Measurements from ENCODE around the gene EXPH5.

DNA sequence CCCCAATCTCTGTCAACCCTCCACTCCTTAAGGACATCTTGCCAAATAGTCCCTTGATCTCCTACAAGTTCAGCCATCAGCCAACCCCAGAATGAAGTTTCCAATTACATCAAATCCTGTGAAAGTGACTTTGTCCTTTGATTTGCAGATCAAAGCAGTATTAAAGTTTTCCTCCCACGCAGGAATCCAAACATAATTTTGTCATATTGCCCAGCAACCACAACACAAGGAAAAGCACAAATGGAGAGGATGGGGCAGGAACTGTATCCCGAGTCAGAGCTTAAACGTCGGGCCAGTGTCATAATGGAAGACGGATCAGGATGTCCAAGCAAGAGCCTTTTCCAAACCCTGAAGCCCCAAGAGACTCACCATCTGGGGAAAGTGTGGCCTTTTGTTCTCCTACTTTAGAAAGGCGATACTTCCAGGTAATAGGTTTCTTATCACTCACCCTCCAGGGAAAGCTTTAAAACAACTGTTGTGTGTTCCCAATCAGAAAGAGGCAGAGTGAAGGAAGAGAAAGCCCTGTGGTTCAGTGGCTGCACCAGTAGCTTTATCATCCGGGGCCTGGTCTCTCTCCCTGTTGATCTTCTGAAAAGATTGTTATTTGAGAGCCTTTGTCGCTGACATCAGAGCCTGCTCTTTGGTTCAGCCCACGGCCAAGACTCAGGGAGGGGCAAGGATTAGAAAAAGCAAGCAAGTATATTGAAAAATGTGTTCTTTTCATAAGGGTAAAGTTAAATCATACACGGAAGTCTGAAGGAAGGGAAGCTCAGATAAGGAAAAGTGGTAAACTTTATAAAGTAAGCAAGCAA lies 41.7 kb downstream of the EXPH5 start:
- TF ChIP-seq POLR2A (IDR thresholded peaks at IDR 0.05; ENCODE audit: control extremely low read depth in 1 of 2, low read depth in 2 of 2, low read length in 2 of 2) (no peak), TEAD4 (IDR thresholded peaks at IDR 0.05; ENCODE audit: low read depth, low read length) (no peak), SAP30 (IDR thresholded peaks at IDR 0.05; ENCODE audit: insufficient read depth, insufficient replicate concordance, low read length) (no peak), YY1 (IDR thresholded peaks at IDR 0.05; ENCODE audit: low read depth, low read length) (no peak), GABPA (IDR thresholded peaks at IDR 0.05; ENCODE audit: borderline replicate concordance, insufficient read depth, low read length) (no peak), RFX5 (IDR thresholded peaks at IDR 0.05; ENCODE audit: borderline replicate concordance, low read depth, low read length) (no peak), EGR1 (IDR thresholded peaks at IDR 0.05; ENCODE audit: borderline replicate concordance, low read depth, low read length) (no peak), KDM1A (IDR thresholded peaks at IDR 0.05; ENCODE audit: borderline replicate concordance, low read length) (no peak)
- TF ChIP-seq, protein P1, sequence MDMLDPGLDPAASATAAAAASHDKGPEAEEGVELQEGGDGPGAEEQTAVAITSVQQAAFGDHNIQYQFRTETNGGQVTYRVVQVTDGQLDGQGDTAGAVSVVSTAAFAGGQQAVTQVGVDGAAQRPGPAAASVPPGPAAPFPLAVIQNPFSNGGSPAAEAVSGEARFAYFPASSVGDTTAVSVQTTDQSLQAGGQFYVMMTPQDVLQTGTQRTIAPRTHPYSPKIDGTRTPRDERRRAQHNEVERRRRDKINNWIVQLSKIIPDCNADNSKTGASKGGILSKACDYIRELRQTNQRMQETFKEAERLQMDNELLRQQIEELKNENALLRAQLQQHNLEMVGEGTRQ (IDR thresholded peaks at IDR 0.05; ENCODE audit: low read length): no peak
- TF ChIP-seq, protein P2, sequence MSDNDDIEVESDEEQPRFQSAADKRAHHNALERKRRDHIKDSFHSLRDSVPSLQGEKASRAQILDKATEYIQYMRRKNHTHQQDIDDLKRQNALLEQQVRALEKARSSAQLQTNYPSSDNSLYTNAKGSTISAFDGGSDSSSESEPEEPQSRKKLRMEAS (IDR thresholded peaks at IDR 0.05): no peak
- TF ChIP-seq, protein P3, sequence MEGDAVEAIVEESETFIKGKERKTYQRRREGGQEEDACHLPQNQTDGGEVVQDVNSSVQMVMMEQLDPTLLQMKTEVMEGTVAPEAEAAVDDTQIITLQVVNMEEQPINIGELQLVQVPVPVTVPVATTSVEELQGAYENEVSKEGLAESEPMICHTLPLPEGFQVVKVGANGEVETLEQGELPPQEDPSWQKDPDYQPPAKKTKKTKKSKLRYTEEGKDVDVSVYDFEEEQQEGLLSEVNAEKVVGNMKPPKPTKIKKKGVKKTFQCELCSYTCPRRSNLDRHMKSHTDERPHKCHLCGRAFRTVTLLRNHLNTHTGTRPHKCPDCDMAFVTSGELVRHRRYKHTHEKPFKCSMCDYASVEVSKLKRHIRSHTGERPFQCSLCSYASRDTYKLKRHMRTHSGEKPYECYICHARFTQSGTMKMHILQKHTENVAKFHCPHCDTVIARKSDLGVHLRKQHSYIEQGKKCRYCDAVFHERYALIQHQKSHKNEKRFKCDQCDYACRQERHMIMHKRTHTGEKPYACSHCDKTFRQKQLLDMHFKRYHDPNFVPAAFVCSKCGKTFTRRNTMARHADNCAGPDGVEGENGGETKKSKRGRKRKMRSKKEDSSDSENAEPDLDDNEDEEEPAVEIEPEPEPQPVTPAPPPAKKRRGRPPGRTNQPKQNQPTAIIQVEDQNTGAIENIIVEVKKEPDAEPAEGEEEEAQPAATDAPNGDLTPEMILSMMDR (IDR thresholded peaks at IDR 0.05; ENCODE audit: control extremely low read depth in 1 of 3, insufficient read depth in 1 of 3, low read depth in 1 of 3, low read length in 3 of 3): no peak
